GM12873 (cell line): ENCODE data around the gene NKAPL.

ENCODE experiments used
- CTCF ChIP-seq: IDR thresholded peaks from 2 replicates; pipeline ENCODE4 v1.5.1; 2012; ENCODE audit warnings: low read depth, mild to moderate bottlenecking, moderate library complexity, low read length, control low read depth; ENCODE audit not compliant: insufficient read depth; ENCODE audit errors: missing control alignments

Gene NKAPL

DNA sequence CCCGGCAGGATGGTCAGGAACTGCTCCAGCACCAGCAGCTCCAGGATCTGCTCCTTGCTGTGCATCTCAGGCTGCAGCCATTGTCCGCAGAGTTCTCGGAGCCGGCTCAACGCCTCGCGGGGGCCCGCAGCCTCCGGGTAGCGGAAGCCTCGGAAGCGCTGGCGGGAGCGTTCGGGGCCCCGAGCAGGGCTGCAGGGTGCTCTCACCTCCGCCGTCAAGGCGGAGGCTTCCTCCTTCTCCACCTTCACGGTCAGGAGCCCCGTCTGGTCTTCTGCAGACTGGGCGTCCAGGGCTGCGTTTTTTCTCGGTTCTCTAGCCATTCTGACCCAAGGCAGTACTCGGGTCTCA lies 7.5 kb upstream of the NKAPL start:
- no peak for TF ChIP-seq CTCF

GRCh38 chr6:28252009-28252975 lies 6.8 kb upstream of the NKAPL start, which contains the start of gene ZKSCAN4:
TSS of gene ZKSCAN4 (minus strand) at chr6:28252269. CDS start at chr6:28251980, 289 bp downstream.
- no peak for TF ChIP-seq CTCF

DNA sequence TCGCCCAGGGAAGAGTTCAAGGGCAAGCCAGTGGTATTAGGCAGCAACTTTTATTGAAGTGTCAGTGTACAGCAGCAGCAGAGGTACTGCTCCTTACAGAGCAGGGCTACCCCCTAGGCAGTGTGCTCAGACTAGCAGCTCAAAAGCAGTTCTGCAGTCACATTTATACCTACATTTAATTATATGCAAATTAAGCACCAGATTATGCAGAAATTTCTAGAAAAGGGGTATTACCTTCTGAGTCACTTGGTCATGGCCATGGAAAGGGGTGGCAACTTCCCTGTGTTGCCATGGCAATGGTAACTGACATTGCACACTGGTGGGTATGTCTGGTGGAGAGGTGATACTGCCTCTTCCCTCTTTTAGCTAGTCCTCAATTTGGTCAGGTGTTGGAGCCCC lies 5.0 kb upstream of the NKAPL start:
- TF ChIP-seq CTCF, result no peak

GRCh38 chr6:28257042-28257441 lies 2.1 kb upstream of the NKAPL start:
- TF ChIP-seq CTCF, result no peak

GRCh38 chr6:28263922-28264321 lies 4.8 kb downstream of the NKAPL start:
- no peak for TF ChIP-seq CTCF

DNA sequence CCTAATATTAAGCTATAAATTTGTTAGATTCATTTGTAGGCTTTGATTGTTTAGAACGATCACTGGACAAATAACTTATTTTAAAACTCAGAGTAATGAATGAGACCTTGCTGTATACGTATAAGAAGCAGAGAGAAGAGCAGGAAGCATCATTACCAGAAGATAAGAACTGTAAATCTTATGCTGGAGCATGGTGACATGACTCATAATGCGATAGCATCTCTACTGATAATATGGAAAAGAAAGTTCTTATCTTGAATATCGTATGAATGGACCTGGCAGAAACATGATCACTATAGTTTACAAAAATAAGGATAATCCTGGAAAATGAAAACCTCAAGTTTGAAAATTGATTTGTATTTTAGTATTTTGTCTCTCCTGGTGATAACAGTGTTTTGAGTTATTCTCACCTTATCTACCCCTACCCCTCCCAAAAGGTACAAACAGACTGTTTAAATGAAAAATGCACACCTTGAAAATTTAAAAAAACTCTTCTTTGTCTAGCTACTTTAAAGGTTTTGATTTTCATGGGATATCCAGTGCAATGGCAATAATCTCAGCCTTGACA lies 5.8 kb downstream of the NKAPL start:
- no peak for TF ChIP-seq CTCF

DNA sequence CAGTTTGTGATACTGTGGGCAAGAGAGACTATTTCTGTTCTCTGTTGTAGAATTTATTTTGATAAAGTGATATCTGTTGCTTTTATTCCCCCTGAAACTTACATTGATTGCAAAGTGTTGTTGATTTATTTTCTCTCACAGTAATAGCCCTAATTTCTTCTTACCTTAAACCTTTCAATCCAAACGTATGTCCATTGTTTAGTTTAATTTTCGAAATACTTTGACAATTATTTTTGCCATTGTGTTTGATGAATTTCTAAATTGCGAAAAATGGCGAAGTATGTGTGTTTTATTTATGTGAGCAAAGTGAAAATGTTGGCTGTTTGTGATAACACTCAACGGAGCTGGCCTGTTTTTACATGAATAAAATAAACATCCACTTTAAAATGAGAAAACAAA lies 7.5 kb downstream of the NKAPL start:
- no peak for TF ChIP-seq CTCF
